Right cardiac atrium (tissue), 5 donors: ENCODE results near the gene MAPKAPK2. TPM values are rescaled to one million over a fixed set of nuclear protein-coding genes. Genes with fewer than 3 reads are reported as not detected.
"Not testable (repeated sequence)": the region's sequence is repeated elsewhere in the genome, so short reads cannot be mapped to it uniquely, and the experiment has no call there.

ENCODE experiments used
- ATAC-seq, 2 donors: fragments of 200-7000 bp; cut with Tn5 transposase; one replicate each; pipeline versions ENCODE4 v1.8.0 to v1.9.1; 2020; ENCODE audit warnings: moderate library complexity in 2 of 2, mild to moderate bottlenecking in 1 of 2
- DNase-seq, 3 donors: peaks; one replicate each; pipeline ENCODE4 v3.0.0-alpha.2; 2020
- H3K27ac ChIP-seq: one replicate; pipeline ENCODE4 v1.5.1; 2013; ENCODE audit warnings: mild to moderate bottlenecking, low read length, control low read depth, moderate library complexity
- H3K27me3 ChIP-seq: one replicate; pipeline ENCODE4 v1.6.1; 2013; ENCODE audit not compliant: control insufficient read depth, insufficient read depth
- H3K4me1 ChIP-seq: one replicate; pipeline ENCODE4 v1.6.1; 2013; ENCODE audit warnings: low read length; ENCODE audit not compliant: control insufficient read depth, insufficient read depth
- H3K4me3 ChIP-seq: one replicate; pipeline ENCODE4 v1.5.1; 2013; ENCODE audit warnings: low read length, control low read depth
- H3K9me3 ChIP-seq: one replicate; pipeline ENCODE4 v1.6.1; 2013; ENCODE audit warnings: low read length; ENCODE audit not compliant: control insufficient read depth
- WGBS: extraction: QIAGEN DNeasy Blood & Tissue Kit; methylation state at CpG from one replicate; pipeline ENCODE4 v1.1.7; 2013; 5-methylcytosine and 5-hydroxymethylcytosine counted together
- intact Hi-C, 4 donors: fragments of 100-400 bp; cut with DNase I; formaldehyde crosslinking; loops; one replicate each; pipeline versions ENCODE4 v1.11.0 to v1.14.0; 2022 to 2023
- polyA plus RNA-seq: library from polyadenylated mRNA; stranded (reverse); fragments of 200-250 nt; gene quantifications from one replicate; pipeline ENCODE4 v1.2.3, GENCODE V29; 2013
- total RNA-seq, 4 donors: library from RNA; stranded (reverse); fragmentation: NEBNext Ultra II Directional; extraction: Animal tissue kit (Norgen Biotek cat#: 25700); gene quantifications; one replicate each; pipeline ENCODE4 v1.2.1, GENCODE V29; 2021
- donor health status: healthy with polysubstance abuse.
- donor health status: DM: no; HTN: yes; CAD: no.
- donor health status: DM: no; HTN: no; CAD: no.
- donor health status: DM: no; HTN: yes; CAD: no; lungs with severe emphysema.
- donor health status: DM: yes; HTN: yes; CAD: no.

MAPKAPK2 gene
- total and polyA plus RNA-seq, 5 donors = 129 to 221 (median 212) TPM

DNA sequence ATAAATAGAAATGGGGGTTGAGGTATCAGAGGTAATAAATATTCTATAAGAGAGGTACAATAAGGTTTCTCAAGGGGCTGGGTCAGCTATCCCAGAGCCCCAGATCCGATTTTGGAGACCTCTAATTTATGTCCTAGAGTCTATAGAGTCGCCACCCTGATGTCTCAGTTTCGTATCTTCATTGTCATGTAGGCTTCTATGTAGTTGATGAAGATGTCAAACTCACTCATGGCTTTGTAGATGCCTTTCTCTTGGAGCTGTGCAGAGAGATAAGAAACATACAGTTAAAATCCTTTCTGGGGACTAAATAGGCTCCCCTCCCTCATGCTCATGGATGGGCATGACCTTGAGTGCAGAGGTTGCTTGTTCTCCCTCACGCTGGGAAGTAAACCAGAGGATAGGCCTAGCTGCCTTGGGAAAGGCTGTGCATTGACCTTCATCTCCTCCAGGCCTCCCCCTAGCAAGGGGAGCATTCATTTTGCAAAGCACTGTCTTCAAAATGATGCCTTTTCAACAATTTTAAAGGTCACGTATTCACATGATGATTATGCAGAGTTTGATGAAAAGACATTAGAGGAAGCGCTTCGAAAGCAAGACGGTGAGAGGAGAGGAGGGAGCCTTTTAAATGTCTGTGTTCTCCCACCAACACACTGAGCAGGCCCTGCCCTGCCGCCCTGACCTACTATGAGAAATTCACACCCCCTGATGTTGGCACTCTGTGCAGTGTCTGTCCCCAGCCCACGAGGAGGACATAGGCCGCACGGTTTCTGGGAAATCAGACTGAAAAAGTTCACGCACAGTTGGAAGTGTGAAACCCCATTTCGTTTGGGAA, 84.0 kb downstream of the MAPKAPK2 start:
- ATAC-seq = no peak
- Histone ChIP-seq H3K9me3 (no peaks in the 10 kb centered on the region), H3K27me3 (no peaks in the 10 kb centered on the region), H3K4me3 (no peak overlapping the region), H3K4me1 (no peaks in the 10 kb centered on the region), H3K27ac (no peak overlapping the region)
- intact Hi-C loops = no loop called here
- 80% methylated on average over 14 of the region's 14 CpGs for WGBS
- no peak for DNase-seq

DNA sequence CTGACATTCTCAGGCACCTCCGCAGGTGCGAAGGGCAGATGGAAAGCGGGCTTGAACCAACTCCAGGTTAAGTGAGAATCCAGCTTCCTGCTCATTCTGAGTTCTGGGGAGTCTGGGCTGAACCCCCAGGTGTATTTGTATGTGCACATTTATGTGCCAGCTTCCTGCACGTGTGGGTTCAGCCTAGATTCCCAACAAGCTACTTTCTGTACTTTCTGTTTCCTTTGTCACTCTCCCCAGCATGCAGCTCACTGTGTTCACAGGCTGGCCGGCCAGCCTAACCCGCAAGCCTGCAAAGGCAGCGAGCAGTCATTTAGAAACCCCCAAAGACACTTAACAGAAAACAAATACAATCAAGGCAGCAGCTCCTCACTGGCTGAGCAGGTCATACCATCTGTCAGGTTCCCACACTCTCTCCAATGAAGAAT, 84.6 kb downstream of the MAPKAPK2 start:
- H3K27ac ChIP-seq = no peak overlapping the region
- WGBS = 89% methylated on average over 7 of the region's 7 CpGs
- H3K4me1 ChIP-seq = no peaks in the 10 kb centered on the region
- DNase-seq (no peak), ATAC-seq (no peak)
- no peaks in the 10 kb centered on the region for H3K27me3 ChIP-seq
- H3K4me3 ChIP-seq = no peak overlapping the region
- no peaks in the 10 kb centered on the region for H3K9me3 ChIP-seq
- intact Hi-C loops = no loop called here

DNA sequence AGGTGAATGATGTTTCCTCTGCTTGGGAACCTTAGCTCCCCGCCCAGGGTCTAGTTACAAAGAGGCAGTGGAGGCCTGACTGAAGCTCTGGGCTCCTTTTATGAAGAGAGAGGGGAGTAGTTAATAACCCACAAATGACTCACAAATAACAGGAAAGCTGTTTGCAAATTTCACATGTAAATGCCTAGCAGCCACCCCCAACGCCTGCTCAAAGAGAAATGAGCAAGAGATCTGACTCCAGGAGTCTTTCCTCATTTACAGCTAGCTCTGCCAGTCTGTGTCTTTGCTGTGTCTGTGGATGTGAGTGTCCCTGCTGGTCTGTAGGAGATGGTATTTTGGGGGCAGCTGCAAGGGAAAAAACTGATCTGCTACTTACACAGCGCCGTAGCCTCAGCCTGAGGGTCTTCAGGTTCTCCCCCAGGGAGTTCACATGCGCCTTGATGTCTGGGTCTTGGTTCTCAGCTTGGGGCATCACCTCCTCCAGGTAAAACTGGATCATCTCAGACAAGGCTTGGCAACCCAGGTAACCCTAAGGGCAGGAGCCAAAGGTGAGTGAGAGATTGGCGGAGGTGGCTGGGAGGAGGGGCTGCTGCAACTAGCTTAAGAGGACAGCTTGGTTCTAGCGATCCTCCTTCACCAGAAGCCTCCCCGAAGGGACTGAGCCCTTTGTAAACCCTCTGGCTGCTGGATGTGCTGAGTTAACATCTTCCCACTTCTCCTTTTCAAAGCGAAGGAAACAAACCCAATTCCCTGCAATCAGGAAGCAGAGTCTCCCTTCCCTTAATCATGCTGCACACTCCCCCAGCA, 86.0 kb downstream of the MAPKAPK2 start, which contains the start of gene IL19:
TSS of gene IL19 (plus strand) at position 243 of the 807 bp plus-strand sequence. CDS start 65,890 bp downstream, outside the sequence.
- 65% methylated on average over 9 of the region's 9 CpGs for WGBS
- no peak within 1 kb of the TSS for H3K4me3 ChIP-seq
- ATAC-seq (peak; percentile 49 to 51), DNase-seq (peak in 2 of 3 donors; percentile 57 to 64)
- no peaks in the 10 kb centered on the region for H3K4me1 ChIP-seq
- peak within 1 kb of the TSS; percentile 45 for H3K27ac ChIP-seq
- no peaks in the 10 kb centered on the region for H3K27me3 ChIP-seq
- intact Hi-C loops = no loop called here
- no peaks in the 10 kb centered on the region for H3K9me3 ChIP-seq

DNA sequence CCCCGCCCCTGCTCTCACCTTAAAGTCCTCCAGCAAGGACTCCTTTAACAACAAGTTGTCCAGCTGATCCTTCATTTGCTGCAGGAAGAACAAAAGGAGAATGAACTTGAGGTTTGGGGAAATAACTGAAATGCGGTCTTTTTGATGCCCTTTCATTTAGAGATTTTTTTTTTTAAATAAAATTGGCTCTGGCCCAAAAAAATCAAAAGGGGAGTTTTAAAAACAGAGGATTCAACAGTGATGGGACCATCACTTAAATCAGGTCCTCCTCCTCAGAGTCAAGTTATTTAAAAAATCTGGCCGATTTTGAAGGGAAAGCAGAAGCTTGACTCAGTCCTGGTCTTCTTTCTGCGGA, 86.6 kb downstream of the MAPKAPK2 start:
- DNase-seq = no peak
- Histone ChIP-seq H3K27me3 (no peaks in the 10 kb centered on the region), H3K4me3 (no peak overlapping the region), H3K27ac (no peak overlapping the region), H3K4me1 (no peaks in the 10 kb centered on the region), H3K9me3 (no peaks in the 10 kb centered on the region)
- intact Hi-C loops = no loop called here
- 65% methylated on average over 4 of the region's 4 CpGs for WGBS
- ATAC-seq = no peak

DNA sequence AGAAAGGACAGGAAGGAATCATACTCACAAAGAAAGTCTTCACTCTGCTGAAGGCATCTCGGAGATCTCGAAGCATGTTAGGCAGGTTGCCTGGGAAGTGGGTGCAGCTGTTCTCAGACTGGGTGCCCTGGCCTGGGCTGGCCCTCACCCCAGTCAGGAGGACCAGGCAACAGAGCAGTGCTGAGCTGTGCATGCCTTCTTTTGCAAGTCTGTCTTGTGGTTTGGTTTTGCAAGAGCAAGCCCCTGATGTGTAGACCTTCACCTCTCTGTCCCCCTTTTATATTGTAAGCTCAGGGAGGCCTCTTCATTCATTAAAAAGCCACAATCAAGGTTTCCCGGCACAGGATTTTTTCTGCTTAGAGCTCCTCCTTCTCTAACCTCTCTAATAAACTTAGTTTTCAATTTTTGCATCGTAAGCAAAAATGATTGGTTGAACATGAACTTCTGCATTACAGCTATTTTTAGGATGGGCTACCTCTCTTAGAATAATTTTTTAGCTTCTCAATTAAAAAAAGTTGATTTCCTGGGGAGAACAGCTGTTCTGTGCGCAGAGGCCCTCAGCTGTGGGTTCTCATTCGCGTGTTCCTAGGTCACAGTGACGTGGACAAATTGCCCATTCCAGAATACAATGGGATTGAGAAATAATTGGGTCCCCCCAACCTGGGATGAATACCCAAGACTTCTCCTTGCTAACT, 87.7 kb downstream of the MAPKAPK2 start, which contains the start of gene IL10:
TSS of gene IL10 (minus strand) at position 252 of the 695 bp plus-strand sequence. CDS start at position 193, 59 bp downstream.
- ATAC-seq = peak; percentile 49 to 63
- H3K27me3 ChIP-seq = no peaks in the 10 kb centered on the region
- H3K9me3 ChIP-seq = no peaks in the 10 kb centered on the region
- H3K27ac ChIP-seq = no peak within 1 kb of the TSS
- peak in 2 of 3 donors; percentile 29 to 60 for DNase-seq
- H3K4me3 ChIP-seq = no peak within 1 kb of the TSS
- no peaks in the 10 kb centered on the region for H3K4me1 ChIP-seq
- intact Hi-C loops = no loop called here
- whole genome bisulfite sequencing = 76% methylated on average over 8 of the region's 8 CpGs

DNA sequence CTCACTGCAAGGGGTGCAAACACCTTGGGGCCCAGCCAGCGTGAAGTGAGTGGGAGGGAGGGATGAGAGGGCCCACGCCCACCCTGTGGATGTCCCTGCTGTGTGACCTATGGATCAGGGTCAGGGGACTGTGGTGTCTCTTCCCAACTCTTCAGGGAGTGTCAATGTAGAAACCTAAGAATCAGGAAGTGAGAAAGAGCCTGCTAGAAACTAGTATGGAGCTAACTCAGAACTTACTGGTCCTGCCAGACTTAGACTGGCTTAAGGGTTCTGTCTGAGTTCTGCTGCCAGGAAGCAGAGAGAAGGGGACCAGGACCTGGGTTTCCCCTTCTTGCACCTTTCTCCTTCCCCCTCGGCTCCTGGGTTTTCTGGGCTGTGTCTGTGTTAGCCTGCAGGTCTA, 89.4 kb downstream of the MAPKAPK2 start:
- Histone ChIP-seq H3K27ac (no peak overlapping the region), H3K4me1 (no peaks in the 10 kb centered on the region), H3K9me3 (no peaks in the 10 kb centered on the region), H3K4me3 (no peak overlapping the region), H3K27me3 (no peaks in the 10 kb centered on the region)
- DNase-seq = no peak
- 74% methylated on average over 3 of the region's 3 CpGs for WGBS
- intact Hi-C loops = no loop called here
- ATAC-seq = peak in 1 of 2 donors; percentile 23

DNA sequence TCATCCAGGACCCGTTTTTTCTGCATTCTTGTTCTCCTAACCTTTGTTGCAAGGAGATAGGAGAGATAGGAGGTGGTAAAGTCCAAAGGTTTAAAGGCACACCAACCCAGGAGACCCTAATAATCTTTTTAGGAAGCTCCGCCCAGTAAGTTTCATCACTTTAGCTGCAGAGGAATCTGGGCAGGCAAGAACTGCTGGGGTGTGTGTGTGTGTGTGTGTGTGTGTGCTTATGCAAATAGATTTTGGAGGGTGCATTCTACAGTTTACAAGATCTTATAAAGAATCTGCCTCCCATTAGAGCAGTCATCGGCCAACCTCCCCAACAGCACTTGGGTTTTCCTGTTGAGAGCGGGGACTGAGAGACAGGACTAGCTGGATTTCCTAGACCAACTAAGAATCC, 91.5 kb downstream of the MAPKAPK2 start:
- no peak overlapping the region for H3K4me3 ChIP-seq
- no peak overlapping the region for H3K27ac ChIP-seq
- H3K9me3 ChIP-seq = no peaks in the 10 kb centered on the region
- DNase-seq = no peak
- 75% methylated on average over 4 of the region's 4 CpGs for WGBS
- no peak for ATAC-seq
- H3K4me1 ChIP-seq = no peaks in the 10 kb centered on the region
- intact Hi-C loops = no loop called here
- no peaks in the 10 kb centered on the region for H3K27me3 ChIP-seq

DNA sequence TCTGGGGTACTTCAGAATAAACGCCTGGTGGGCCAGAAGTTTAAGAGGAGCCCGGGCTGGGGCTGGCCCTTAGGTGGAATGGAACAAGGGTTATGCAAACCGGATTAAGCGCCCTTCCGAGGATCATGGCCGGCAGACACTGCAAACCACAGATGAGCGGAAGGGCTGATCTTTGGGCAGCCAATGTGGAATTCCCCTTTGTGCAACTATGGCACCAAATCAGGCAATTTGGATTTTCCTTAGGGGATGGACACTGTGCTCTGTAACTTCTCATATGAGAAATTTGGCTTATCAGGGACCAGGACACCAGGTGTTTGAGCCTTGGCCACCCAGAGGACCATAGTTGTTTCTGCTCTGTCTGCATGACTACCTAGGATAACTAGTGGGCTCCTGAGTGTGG, 93.3 kb downstream of the MAPKAPK2 start:
- intact Hi-C loops = no loop called here
- WGBS = 85% methylated on average over 7 of the region's 7 CpGs
- Histone ChIP-seq H3K9me3 (no peaks in the 10 kb centered on the region), H3K27me3 (no peaks in the 10 kb centered on the region), H3K4me1 (no peaks in the 10 kb centered on the region), H3K27ac (no peak overlapping the region), H3K4me3 (no peak overlapping the region)
- DNase-seq = no peak
- peak in 1 of 2 donors; percentile 26 for ATAC-seq

DNA sequence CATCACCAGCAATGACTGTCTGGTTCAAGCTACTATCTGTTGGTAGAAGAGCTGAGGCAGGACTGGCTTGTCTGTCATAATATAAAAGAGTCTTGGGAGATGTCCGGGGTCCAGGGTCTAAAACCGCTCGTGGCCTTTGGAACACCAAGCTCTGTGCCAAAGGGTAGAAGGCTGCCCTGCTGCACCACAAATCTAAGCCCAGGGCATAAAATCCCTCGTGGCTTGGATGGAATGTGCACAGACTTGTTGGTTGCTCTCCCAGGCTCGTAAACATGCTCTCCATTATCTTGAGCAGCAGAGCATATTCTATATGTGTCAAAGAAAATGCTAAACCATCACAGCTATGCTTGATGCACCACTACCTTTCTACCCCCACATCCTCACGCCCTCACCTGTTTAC, 94.2 kb downstream of the MAPKAPK2 start:
- ATAC-seq, H3K27ac ChIP-seq, H3K4me3 ChIP-seq, H3K4me1 ChIP-seq, intact Hi-C loops, DNase-seq, H3K27me3 ChIP-seq, H3K9me3 ChIP-seq: not testable (repeated sequence)
- WGBS = 77% methylated on average over 6 of the region's 6 CpGs

DNA sequence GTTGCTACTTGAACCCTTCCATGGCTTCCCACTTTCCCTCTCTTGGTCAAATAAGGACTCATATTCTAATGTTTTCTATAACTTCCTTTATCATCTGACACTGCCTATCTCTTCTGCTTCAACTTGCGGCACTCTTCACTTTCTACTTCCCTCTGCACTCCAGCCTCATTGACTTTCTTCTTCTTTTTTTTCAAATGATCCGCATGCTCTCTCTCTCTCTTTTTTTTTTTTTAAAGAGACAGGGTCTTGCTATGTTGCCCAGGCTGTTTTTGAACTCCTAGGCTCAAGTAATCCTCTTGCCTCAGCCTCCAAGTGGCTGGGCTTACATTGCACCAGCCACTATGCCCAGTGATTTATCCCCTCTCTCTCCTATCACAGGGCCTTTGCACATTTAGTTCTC, 94.9 kb downstream of the MAPKAPK2 start:
- no peak for DNase-seq
- intact Hi-C loops = no loop called here
- H3K27me3 ChIP-seq = no peaks in the 10 kb centered on the region
- H3K4me1 ChIP-seq = no peaks in the 10 kb centered on the region
- 62% methylated on average over 2 of the region's 2 CpGs for WGBS
- no peak overlapping the region for H3K4me3 ChIP-seq
- H3K9me3 ChIP-seq = no peaks in the 10 kb centered on the region
- ATAC-seq = no peak
- no peak overlapping the region for H3K27ac ChIP-seq

DNA sequence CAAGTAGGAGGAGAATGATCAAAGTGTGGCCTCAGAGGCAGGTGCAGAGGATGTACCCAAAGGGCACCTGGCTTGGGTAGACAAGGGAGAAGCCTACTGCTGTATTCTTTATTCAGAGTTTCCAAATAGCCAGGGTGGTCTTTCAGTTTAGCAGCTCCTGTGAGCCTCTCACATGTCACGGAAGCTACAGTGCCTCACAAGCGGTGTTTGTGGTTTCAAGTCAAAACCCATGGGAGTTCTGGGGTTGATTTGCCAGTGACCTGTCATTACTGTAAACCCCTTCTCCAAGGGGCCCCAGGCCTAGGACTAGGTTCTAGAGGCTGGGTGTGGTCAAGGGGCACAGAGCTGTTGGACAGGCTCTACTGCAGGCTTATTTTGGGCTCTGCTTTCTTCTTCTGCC, 97.7 kb downstream of the MAPKAPK2 start:
- 84% methylated on average over 2 of the region's 2 CpGs for WGBS
- no peaks in the 10 kb centered on the region for H3K4me1 ChIP-seq
- DNase-seq (no peak), ATAC-seq (no peak)
- no peak overlapping the region for H3K4me3 ChIP-seq
- no peaks in the 10 kb centered on the region for H3K27me3 ChIP-seq
- H3K9me3 ChIP-seq = no peaks in the 10 kb centered on the region
- intact Hi-C loops = no loop called here
- H3K27ac ChIP-seq = no peak overlapping the region
